GM04503 (cell line): Measurements from ENCODE around the gene APOH.

Source experiments
- DNase-seq: peaks from one replicate; pipeline ENCODE4 v3.0.0-alpha.2; 2012; ENCODE audit warnings: low read depth

APOH gene

DNA sequence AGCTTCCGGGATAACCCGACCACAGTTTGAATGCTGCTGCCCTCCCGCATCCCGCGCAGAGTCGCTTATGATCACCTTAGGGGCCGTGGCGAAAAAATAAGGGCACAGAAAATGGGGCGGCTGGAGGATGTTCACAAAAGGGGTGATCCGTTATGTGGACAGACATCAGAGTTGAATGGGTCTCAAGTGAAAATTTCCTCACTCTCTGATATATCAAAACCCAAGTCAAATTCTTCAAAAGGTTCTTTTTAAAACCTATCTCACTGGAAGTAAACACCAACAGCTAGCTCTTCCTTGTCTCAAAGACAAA lies 36.9 kb downstream of the APOH start:
- DNase-seq: no peak

DNA sequence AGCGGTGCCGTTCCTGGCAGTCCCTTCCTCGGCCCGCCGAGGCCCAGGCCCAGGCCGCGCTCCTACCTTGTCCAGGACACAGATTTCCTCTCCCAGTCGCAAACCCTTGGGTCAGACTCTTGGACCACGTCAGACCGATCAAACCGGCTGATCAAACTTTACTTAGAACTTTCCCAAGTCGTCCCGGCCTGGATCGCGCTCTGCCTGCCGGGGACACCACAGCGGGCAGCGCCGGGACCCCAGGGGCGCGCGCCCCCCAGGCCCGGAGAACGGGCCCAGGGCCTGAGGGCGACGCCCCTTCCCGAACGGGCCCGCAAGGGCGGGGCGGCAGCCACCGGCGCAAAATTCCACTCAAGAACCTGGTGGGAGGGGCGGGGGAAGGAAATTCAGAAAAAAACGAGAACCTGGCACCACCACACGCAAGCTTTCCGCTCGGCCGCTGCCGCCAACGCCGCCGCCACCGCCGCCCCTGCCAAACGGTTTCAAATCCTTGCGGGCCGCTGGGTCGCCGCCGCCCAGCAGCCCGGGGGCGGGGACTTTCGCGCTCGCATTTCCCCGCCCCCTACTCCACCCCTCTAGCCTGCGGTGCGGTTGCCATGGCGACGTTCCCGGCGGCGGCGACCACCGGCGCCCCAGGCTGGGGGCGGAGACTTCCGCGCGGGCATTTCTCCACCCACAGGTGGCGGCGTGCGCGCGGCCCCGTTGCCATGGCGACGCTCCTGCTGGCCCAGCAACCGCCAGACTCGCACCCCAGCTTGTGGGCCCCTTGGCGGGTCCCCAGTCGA lies 37.4 kb downstream of the APOH start, which contains the start of gene CEP112:
Gene CEP112 (minus strand): TSS at position 541 of the 785 bp plus-strand sequence.
- DNase-seq: no peak

DNA sequence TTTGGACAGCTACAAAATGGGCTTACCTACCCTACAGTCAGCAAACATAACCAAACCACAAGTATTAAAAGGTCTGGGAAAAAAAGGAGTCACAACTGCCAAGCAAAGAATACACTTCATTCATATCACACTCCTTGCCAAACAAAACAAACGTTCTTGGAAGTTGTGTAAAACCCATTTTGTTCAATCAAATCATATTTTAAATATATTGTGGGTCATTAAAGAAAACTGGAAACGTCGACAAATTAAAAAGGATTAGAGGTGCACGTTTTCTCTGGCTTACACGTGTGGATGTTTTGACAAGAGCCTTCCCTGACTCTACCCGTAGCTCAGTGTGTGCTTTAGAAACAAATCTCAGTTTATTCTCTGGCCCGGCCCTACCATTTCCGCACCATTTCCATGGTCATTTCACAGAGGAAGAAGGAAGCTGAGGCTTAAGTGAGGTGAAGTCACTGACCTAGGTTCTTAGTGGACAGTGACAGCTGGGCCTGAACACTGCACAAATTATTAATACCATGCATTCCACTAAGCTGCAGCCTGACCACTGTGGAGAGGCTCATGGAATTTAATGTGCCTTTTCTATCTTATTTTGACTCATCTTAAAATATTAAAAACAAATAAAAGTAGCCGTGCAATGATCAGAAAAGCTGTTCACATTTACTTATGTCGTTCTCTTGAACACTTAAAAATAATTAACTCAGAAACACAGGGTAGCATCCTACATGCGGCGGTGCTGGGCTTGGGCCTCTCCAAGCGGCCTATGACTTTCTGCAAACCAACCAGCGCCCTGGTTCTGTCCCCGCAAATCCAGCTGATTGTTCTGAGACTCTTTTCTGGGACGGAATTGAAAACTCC lies 38.2 kb downstream of the APOH start:
- DNase-seq: peak; percentile 27

DNA sequence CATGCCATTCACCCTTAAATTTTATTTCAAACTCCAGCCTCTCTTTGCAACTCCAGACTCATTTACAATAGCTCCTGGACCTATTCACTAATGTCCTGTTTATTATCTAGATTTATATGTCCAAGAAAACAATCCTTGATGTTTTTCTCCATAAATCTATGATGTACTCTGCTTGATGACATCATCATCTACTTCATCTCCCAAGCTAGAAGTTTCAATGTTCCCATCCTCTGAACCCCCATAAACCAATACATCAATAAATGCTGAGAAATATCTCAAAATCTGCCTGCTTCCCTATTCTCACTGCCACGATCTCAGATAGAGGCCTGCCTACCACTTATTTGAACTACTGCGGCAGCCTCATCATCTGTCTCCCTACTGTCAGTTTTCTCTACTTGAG lies 41.5 kb downstream of the APOH start:
- DNase-seq: no peak

DNA sequence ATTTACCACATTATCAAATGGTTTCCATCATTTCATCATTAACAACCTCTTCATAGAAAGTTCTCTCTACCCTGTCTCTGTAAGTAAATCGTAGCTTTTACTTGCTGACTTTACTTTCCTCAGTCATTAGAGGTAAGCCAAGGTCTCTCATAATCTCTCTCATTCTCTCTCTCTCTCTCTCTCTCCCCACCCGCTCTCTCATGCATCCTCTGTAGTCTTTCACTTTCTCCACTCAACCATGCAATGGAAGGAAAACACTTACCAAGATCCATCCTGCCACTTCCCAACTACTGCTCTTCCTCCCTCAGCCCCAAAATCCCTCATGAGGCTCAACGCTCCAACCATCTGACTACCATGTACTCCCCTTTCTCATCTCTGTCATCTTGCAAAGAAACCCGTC lies 43.4 kb downstream of the APOH start:
- DNase-seq: no peak

DNA sequence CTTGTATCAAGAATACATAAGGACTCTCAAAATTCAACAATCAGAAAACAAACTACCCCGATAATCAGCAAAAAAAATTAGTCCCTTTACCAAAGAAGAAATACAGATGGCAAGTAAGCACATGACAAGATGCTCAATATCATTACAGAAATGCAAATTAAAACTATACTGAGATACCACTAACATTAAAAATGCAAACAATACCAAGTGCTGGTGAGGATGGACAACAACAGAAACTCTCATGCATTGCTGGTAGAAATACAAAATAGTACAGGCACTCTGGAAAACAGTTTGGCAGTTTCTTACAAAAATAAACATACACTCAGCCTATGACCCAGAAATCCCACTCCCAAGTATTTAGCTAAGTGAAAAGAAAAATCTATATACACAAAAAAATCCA lies 44.8 kb downstream of the APOH start:
- no peak for DNase-seq

DNA sequence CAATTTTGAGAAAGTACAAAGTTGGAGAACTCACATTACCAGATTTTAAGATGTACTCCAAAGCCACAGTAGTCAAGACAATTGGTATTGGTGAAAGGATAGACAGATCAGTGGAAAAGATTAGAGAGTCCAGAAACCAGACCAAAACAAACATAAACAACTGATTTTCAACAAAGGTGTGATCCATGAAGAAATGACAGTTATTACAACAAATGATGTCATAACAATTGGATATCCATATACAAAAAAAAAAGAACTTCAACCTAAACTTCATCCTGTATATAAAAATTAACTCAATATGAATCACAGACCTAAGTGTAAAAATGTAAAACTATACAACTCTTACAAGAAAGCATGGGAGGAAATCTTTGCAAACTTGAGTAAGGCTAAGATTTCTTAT lies 45.7 kb downstream of the APOH start:
- DNase-seq: no peak

DNA sequence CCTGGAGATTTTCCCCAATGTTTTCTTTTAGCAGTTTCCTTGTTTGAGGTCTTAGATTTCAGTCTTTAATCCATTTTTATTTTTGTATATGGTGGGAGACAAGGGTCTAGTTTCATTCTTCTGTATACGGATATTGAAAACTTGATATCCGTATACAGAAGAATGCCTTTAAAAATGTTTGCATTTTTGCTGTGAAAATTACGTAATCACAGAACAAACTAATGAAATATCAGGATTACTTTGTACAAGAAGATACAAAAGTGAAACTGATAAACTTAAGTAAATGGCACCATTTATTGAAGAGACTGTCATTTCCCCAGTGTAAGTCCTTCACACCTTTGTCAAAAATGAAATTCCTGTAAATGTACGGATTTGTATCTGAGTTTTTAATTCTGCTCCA lies 50.6 kb downstream of the APOH start:
- DNase-seq: no peak

DNA sequence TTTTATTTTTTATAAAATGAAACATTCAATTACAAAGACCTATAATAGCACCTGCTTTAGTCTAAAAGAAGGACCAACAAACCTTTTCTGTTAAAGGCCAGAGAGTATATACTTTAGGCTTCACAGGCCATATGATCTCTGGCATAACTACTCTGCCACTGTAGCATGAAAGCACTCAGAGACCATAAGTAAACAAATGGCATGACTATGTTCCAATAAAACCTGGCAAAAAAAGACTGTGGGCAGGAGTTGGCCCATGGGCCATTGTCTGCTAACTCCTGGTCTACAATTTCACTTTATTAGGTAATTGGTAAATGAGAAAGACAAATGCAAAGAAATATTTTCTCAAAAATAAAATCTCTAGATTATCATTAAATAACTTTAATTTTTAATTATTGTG lies 52.2 kb downstream of the APOH start:
- DNase-seq: no peak

DNA sequence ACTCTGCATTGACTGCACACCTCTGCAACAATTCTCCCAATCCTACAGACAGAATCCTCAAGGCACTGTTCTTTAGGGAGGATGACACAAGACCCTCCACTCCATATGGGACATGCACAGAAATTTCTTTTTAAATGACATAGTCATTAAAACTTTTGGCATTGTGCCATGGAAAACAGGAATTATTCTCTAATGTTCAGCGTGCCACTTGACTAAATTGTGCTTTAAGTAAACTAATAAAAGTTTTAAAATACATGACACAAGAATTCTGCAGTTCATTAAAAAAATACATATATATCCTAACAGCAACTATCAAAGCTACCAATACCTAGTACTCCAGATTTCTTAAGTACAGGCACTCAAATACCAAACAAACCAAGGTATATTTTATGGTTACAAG lies 53.3 kb downstream of the APOH start:
- no peak for DNase-seq

DNA sequence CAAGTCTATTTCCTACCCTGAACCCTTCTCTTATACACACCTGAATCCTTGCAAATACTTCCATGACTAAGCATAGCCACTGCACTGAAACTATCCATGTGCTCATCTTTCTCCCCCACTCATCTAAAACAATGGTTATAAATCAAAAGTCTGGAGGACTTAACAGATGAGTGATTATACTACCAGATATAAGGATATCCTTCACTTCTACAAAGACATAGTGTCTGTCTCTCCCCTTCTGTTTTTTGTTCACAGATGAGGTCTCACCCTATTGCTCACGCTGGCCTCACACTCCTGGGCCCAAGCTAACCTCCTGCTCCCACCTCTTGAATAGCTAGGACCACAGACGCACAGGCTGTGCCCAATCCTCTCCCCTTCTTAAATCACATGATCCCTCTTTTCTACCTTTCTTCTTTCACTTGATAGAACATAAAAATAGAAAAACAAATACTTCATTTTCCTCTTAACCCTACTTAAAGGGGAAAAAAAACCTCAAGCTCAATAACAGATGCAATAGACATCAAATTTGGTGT lies 56.5 kb downstream of the APOH start:
- no peak for DNase-seq

DNA sequence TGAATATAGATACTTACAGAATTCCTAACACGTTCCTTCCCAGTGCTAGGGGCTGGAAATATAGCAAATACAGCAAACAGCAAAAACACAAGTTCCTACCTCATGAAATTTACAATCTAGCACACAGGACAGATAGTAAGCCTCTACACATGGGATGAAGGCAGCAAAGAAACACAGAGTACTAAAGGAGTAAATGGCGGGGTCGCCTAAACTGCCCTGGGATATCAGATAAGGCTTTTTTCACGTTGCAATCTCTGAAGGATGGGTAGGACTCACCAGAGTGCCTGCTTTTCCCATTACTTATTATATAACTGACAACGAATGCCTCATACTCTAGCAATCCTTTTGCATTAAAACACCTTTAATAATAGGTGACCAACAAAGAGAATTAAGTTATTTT lies 57.1 kb downstream of the APOH start:
- DNase-seq: no peak

DNA sequence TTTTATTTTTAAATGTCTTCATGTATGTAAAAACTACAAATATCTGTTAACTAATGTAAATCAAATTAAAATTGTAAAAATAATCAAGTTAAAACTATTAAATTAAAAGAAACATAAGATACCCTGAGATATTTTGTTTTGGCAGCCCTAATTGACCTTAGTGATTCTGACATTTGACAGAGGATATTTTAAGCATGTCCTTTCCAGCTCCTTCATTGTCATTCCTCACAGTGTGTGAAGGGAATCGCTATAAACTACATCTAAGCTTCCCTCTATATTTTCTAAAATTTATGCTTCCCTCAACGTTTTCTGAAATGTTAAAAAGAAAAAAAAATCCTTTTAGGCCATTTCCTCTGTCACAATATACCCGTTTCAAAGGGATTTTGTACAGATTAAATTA lies 57.5 kb downstream of the APOH start:
- no peak for DNase-seq

DNA sequence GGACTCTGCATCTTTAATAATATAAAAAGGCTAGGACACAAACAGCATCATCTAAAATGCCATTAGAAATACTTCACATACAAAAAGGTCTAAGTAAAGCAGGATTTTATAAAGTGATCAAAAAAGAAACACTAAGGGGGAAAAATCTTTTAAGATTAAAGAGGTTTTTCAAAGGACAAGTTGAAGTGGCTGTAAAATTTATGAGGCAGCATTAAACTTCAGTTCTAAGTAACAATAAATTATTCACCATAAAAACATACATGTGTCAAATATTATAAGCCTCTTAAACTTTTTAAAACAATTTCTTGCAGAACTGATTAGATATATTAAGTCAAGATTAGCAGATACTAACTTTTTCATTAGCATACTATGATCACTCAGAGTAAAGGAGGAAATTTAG lies 58.0 kb downstream of the APOH start:
- DNase-seq: no peak

DNA sequence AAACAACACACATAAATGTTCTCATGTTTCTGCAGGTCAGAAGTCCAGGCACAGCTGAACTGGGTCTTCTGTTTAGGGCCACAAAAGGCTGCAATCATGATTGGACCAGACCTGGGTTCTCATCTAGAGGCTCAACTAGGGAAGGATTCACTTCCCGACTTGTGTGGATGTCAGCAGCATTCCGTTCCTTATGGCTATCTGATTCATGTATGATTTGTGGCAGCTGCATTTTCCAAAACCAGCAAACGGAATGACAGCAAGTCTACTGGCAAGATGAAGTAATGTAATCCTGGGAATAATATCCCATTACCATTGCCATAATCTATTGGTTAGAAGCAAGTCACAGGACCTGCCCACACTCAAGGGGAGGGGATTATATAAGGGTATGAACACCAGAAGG lies 59.4 kb downstream of the APOH start:
- no peak for DNase-seq

DNA sequence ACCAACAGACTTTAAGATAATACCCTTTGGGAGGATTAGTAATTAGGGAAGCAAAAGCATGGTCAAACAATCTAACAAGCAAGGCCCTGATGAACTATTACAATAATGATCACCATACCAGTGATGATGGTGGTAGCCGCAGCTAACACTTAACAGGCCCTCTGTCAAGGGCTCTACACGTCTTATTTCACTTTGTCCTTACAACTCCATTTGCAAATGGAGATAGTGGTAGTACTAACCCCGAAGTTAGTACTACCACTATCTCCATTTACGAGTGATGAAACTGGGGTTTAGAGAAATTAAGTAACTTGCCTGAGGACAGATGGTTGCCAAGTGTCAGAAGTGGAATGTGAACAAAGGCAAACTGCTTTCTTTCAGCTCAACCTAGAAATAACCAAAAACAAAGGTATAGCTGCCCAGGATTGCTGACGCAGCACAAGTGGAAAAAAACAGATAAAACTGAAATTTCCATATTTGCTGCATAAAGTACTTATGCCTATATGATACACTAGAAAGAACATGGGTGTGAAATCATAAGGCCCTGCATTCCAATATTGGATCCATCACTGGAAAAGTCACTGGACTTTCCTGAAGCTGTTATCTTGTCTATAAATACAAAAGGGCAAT lies 61.9 kb downstream of the APOH start:
- DNase-seq: no peak

DNA sequence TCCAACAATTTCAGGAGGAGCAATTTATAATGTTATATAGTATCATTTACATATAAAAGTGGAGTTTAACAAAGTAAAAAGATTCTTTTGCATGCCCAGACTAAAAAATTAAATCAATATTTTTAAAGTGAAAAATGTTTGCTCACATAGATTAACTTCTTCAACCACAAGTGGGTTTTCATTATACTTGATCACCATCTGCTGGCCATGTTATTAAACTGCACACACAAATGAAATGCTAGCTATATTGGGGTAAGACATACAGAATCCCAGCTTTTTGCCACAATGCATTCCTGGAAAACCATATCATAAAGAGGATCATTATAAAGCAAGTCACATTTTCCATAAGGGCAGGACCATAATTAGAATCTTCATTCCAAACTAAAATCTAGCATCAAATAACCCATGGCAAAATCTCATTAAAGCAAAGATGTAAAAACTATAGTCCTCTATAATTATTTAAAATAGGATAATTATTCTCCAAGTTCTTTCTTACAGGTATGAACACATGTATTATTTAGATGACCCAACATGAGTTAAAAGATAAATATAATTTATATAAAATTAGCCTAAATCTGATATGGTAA lies 63.6 kb downstream of the APOH start:
- peak; percentile 24 for DNase-seq
